Kidney epithelial cell (primary cell): Measurements from ENCODE around the gene PTPRT. TPM values are rescaled to one million over a fixed set of nuclear protein-coding genes. Genes with fewer than 3 reads are reported as not detected.

Experiments
- DNase-seq: peaks from one replicate; pipeline ENCODE4 v3.0.0-alpha.2; 2010; ENCODE audit warnings: low read depth
- H3K27me3 ChIP-seq: 2 replicates; pipeline ENCODE4 v1.6.0; 2011; ENCODE audit warnings: low read length; ENCODE audit not compliant: control insufficient read depth, insufficient read depth
- H3K36me3 ChIP-seq: 2 replicates; pipeline ENCODE4 v1.5.1; 2011; ENCODE audit warnings: low read length; ENCODE audit not compliant: control insufficient read depth, insufficient read depth
- H3K4me3 ChIP-seq: 2 replicates; pipeline ENCODE4 v1.5.1; 2011; ENCODE audit warnings: low read depth, mild to moderate bottlenecking, control low read depth, low read length
- total RNA-seq: library from RNA; depleted of rRNA; stranded (reverse); fragments of >200 nt; gene quantifications from 2 replicates; pipeline ENCODE4 v1.2.3, GENCODE V29; 2015
- TF ChIP-seq, protein P1 (sequence below): IDR thresholded peaks from 2 replicates; pipeline ENCODE4 v1.5.1; 2011; ENCODE audit warnings: mild to moderate bottlenecking, moderate library complexity, low read length, control low read depth, inconsistent platforms; ENCODE audit not compliant: insufficient read depth, poor library complexity, severe bottlenecking

Gene PTPRT
- total RNA-seq, 1 donor from 2014 or later: 0.25 TPM

DNA sequence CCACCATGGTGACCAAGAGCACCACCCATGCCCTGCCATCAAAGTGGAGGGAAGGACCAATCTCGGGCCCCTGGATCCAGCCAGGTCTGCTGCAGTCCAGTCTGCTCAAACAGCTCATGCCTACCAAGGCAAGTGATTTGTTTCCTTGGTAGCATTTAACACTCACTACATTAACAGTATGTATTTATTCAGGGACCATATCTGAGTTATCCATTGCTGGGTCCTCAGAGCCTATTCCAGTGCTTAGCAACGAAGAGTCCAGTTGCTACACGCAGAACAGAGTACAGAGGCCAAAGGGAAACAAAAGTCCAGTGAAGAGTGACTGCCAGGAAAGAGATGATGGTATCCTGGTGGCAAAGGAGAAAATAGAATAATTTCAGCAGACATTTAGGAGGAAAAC lies 352.2 kb downstream of the PTPRT start:
- TF ChIP-seq, protein P1, sequence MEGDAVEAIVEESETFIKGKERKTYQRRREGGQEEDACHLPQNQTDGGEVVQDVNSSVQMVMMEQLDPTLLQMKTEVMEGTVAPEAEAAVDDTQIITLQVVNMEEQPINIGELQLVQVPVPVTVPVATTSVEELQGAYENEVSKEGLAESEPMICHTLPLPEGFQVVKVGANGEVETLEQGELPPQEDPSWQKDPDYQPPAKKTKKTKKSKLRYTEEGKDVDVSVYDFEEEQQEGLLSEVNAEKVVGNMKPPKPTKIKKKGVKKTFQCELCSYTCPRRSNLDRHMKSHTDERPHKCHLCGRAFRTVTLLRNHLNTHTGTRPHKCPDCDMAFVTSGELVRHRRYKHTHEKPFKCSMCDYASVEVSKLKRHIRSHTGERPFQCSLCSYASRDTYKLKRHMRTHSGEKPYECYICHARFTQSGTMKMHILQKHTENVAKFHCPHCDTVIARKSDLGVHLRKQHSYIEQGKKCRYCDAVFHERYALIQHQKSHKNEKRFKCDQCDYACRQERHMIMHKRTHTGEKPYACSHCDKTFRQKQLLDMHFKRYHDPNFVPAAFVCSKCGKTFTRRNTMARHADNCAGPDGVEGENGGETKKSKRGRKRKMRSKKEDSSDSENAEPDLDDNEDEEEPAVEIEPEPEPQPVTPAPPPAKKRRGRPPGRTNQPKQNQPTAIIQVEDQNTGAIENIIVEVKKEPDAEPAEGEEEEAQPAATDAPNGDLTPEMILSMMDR: no peak
- DNase-seq: no peak
- Histone ChIP-seq H3K4me3 (no peak overlapping the region), H3K36me3 (no peaks in the 10 kb centered on the region), H3K27me3 (no peaks in the 10 kb centered on the region)

DNA sequence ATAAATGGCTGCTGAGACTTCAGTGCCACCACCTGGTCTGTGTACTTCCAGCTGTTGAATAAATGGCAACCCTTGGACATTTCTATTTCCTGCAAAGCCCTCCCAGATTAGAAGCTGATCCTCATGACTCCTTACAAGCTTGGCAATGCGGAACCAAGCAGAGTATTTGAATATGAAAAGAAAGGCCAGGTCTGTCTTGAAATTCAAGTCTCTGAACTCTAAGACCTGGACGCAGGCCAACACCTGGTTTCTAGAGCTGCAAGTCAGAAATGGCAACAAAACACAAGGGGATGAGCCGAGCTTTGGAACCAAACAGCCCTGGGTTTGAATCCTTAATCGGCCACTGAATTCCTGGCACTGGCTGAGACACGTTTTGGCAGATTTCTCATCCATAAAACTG lies 353.4 kb downstream of the PTPRT start:
- H3K36me3 ChIP-seq: no peaks in the 10 kb centered on the region
- no peak for DNase-seq
- H3K4me3 ChIP-seq: no peak overlapping the region
- H3K27me3 ChIP-seq: no peaks in the 10 kb centered on the region
- TF ChIP-seq, protein P1: no peak

DNA sequence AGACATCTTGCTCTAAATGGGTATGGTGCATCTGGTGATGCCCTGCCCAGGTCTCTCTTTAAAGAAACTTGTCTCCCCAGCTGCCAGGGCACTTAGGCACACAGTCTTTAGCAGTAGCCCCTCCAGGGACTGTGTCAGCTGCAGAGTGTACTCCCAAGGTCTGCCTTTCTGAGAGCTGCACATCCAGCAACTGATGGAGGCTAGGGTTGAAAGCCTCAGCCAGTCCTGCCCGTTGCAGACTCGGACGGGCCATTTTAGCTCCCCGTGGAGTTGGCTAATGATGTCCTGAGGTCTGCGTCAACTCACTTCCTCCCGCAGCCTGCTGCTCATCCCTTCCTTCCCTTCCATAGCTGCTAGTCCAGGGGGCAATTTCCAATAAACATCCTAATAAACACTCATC lies 381.8 kb downstream of the PTPRT start:
- Histone ChIP-seq H3K4me3 (no peak overlapping the region), H3K27me3 (no peaks in the 10 kb centered on the region), H3K36me3 (no peaks in the 10 kb centered on the region)
- TF ChIP-seq, protein P1: no peak
- DNase-seq: no peak

DNA sequence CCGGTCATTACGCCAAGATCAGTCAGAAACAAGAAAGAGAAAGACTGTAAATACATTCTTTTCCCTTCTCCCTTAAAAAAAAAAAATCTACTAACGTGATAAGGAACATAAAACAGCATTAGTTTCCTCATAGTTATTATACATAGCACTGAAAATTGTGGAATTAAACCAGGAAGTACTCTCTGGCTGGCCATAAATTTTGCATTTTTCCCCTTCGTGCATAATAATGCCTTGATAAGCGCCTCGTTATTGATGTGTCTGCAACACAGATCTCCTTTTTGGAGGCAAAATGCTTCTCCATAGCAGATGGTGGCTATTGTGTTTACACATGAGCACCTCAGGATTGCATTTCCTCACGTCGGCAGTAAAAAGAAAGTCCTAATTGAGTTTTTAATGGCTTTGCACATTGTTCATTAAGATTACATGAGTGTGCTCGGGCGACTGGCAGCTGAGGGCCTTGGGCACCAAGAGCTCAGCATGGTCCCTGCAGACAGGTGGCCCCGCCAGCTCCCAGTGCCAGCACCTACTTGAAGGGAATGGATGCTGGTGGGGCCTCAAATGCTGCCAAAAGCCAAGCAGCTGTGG lies 394.5 kb downstream of the PTPRT start:
- Histone ChIP-seq H3K36me3 (no peaks in the 10 kb centered on the region), H3K4me3 (no peak overlapping the region), H3K27me3 (no peaks in the 10 kb centered on the region)
- TF ChIP-seq, protein P1: no peak
- no peak for DNase-seq

DNA sequence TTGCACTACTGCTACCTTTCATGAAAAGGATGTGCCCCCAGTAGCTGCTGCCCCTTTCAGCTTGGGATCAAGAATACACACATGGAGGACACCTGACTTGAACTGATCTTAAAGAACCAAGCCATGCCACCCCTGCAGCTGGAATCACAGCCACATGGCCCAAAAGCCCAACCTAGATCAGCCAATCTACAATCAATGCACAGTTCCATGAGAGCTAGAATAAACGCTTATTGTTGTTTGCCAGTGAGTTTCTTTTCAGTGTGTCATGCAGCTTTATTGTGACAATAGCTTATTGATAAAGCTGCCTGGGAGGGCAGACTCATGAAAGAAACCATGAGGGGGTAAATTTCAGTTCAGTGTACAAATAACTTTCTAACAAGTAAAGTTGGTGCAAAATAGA lies 397.7 kb downstream of the PTPRT start:
- no peaks in the 10 kb centered on the region for H3K27me3 ChIP-seq
- DNase-seq: no peak
- TF ChIP-seq, protein P1: no peak
- no peaks in the 10 kb centered on the region for H3K36me3 ChIP-seq
- no peak overlapping the region for H3K4me3 ChIP-seq

DNA sequence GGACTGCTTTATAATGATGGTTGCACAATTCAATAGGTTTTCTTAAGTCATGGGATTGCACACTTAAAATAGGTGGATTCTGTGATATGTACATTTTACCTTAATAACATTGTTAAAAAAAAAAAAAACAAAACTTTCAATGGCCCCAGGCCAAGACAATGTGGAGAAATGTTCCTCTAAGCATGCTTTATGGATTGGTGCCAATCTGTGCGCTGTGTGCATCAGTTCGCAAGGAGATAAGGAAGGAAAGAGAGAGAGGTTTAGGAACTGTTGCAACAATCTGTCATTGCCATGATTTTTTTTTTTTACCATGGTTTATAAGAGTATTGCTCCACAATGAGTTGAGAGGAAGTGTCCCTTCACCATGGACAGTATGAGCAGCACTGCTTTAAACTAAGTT lies 399.6 kb downstream of the PTPRT start:
- no peaks in the 10 kb centered on the region for H3K36me3 ChIP-seq
- no peaks in the 10 kb centered on the region for H3K27me3 ChIP-seq
- TF ChIP-seq, protein P1: no peak
- DNase-seq: no peak
- H3K4me3 ChIP-seq: no peak overlapping the region
